ENCODE measurements around the gene SPAG7.

Gene SPAG7

GRCh38 chr17:4967539-4968485 is at the start of gene SPAG7:
Gene SPAG7 (minus strand): TSS chr17:4967817. CDS start chr17:4967804, 13 bp downstream.
- DNase-seq (ENCODE audit: low spot score) = peak; percentile 94

DNA sequence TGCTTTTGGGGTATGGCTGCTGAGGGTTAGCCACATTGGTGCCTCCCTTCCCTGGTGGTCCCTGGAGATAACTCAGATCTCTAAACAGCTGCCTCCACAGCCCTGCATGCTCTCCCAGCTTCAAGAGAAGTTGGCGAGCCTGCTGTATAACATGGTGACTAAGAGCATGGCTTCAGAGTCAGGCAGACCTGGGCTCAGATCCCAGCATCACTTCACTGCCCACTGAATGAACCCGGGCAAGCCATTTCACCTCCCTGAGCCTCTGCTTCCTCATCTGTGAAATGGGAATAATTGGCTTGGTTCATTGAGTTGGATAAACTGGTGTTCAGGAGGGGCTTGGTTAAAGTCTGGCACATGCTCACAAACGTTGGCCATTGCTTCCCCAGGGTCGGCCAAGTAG is 46.7 kb upstream of the SPAG7 start:
- DNase-seq (ENCODE audit: low spot score) = no peak

DNA sequence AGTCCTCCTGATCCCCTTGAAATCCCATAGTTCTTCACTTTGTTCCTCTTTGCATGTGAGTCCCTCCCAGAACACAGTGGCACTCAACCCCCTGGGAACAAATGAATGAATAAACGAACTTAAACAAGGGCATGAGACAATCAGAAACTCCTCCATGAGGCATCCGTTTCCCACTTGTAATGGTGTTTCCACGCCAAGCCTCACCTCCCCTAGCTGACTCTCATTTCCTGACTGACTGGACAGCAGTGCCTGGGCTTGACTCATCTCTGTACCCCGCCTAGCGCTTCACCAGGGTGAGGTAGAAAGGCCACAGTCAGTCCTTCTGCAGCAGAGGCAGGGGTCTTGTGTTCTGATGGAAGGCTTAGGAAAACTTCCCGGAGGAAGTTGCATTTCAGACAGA is 44.3 kb upstream of the SPAG7 start:
- DNase-seq (ENCODE audit: low spot score) = peak; percentile 88

GRCh38 chr17:5003214-5003867 is 35.7 kb upstream of the SPAG7 start:
- DNase-seq (ENCODE audit: low spot score) = no peak

- DNase-seq (ENCODE audit: low spot score) = no peak
These were observed 34.6 kb upstream of the SPAG7 start for GRCh38 chr17:5002121-5002788.

- DNase-seq (ENCODE audit: low spot score) = no peak
These were observed 32.6 kb upstream of the SPAG7 start for GRCh38 chr17:5000237-5000639.

GRCh38 chr17:4999430-5000093 is 31.9 kb upstream of the SPAG7 start:
- no peak for DNase-seq (ENCODE audit: low spot score)

DNA sequence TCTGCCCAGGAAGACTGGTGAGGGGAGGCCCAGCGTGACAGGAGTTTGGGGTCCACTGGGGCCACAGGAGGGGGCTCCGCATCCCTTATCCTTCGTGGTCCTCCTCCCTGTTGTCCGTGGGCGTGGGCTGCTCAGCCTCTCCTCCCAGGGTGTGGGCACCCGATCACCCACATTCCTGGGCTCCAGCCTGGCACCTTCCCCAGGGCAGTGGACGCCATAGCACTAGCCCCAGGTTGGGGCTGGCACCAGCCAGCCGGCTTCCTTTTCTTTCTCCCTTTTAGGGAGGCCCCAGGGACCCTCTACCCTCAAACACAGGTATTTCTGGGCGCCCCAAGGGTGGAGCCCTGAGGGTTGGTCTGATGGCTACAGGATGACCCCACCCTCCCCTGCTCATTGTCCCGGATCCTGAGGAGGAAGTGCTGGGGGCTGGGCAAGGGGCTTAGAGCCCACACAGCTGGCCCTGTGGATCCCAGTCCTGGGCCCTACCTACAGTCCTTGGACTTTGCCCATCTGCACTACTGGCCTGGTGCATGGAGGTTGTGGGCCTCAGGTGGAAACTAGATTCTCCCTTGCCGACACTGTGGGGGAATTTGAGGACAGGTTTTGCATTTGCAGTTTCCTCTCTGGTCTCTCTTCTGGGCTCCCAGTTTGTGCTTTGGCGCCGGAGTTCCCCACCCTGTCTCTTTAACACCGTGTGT is 31.3 kb upstream of the SPAG7 start:
- DNase-seq (ENCODE audit: low spot score) = no peak

DNA sequence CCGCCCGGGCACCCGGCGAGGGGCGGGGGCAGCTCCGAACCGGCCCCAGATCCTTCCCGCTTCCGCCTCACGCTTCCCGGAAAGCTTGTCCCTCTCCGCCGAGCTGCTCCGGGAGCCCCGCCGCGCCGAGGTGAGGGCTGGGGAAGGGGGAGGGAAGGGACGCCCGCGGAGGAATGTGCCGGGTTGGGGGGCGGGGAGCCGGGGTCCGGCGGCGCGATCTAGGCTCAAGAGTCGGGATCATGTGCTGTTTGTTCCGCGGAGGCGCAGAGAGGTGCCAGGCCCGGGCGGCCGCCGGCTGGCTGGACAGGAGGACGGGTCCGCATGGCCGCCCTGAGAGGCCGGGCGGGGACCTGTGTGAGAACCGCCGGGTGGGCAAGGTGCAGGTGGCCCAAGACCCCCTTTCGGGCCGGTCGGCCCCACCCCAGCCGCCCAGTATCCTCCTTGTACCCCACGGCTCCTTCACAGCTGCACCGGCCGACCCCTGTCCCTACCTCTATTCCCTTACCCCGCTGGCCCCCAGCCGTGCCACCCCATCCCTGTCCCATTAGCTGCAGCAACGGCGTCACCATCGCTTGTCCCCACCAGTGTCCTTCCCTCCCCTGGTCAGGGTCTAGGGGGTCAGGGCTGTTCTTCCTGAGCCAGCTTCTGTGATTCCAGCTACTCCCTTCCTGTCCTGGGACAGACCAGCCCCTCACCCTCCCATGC is 30.6 kb upstream of the SPAG7 start:
- no peak for DNase-seq (ENCODE audit: low spot score)

DNA sequence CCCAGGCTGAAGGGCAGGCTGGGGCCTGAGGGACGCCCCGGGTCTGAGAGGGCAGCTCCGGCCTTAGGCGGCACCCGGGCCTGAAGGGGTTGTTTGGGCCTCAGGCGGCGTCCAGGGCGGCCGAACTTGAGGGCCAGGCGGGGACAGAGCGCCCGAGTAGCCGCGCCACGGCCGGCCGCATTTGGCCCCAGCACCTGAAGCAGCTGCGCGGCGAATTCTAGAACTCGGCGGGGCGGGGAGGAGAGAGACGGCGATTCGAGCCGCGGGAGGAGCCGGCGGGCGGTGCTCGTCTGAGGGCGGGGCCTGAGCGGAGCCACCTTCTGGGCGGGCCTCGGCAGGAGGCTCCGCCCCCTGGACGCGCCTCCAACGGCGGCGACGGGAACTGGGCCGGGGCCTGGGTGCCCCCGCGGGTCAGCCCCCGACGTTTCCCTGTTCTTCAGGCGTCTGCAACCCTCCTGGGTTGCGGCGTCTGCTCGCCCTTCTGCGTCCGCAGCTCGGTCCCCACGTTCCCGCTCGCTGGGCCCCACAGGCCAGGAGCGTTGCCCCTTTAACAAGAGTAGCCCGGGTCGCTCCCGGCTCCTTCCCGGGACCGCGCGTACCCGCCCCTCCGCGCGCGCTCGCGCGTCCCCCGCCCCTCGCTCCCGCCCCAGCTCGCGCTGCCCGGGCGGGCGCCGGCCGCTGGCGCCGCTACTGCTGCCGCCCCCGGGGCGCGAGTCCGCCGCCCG is 29.8 kb upstream of the SPAG7 start, which contains the start of the genes INCA1 and KIF1C:
INCA1 (minus strand) TSS at position 221 of the 725 bp plus-strand sequence. CDS start 3,085 bp downstream, outside the sequence.
KIF1C (plus strand) TSS at position 649 of the 725 bp plus-strand sequence. CDS start 2,297 bp downstream, outside the sequence.
- DNase-seq (ENCODE audit: low spot score) = peak; percentile 88

- no peak for DNase-seq (ENCODE audit: low spot score)
These were observed 26.5 kb upstream of the SPAG7 start for GRCh38 chr17:4994081-4994595.

GRCh38 chr17:4987767-4988567 is 20.4 kb upstream of the SPAG7 start:
- no peak for DNase-seq (ENCODE audit: low spot score)

DNA sequence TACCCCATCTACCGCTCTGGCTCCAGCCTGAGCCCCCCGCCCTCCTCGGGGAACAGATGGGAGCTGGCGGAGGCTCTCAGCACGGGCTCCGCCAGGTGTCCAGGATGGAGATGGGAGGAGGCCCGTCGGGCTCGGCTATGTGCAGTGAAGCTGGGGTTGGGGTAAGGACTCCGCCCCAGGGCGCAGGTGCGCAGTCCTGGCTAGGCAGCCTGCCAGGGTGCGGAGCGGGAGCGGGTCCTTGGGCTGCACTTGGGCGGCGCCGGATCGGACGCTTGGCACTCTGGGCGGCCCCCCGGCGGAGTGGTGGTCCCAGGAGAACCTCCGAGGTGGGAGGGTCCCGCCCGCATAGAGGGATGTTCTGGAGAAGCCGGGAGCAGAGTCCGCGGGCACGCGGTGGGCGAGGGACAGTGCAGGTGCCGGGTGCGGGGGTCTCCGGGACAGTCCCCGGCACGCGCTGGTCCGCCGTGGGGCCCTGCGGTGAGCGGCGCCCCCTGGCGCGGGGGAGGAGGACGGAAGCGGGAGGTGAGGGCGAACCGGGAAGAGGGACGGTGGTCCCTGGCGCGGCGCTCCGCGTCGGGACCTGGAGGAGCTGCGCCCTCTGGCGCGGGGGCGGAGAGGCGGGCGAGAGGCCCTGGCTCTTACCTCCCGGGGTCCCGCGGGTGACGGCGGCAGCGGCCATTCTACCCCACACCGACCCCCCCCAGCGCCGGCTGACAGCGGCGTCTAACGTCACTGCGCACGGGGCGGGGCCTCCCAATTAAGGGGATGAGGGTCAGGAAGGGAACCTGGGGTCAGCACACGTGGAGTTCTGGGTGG is 19.5 kb upstream of the SPAG7 start, which contains the start of gene CAMTA2:
CAMTA2 (minus strand) TSS at position 725 of the 816 bp plus-strand sequence. CDS start 1,453 bp downstream, outside the sequence.
- peak; percentile 63 for DNase-seq (ENCODE audit: low spot score)

- no peak for DNase-seq (ENCODE audit: low spot score)
These were observed 18.8 kb upstream of the SPAG7 start for GRCh38 chr17:4986403-4986802.

DNA sequence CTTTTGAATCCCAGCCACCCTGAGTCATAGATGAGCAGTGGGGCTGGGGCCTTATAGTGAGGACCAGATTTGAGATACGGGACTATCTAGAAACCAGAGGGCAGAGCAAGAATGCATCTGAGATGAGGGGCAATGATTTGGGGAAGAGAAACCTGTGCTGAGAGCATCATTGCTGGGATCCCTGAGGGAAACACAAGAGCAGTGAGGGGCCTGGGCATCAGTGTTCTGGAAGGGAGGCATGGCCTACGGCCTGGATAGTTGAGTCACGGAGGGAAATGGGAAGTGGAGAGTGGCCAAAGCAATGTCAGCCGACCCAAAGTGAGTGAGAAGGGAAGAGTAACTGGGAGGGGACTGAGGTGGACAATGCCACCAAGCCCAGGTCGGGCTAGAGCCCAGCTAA is 14.7 kb upstream of the SPAG7 start:
- no peak for DNase-seq (ENCODE audit: low spot score)

GRCh38 chr17:4980644-4981216 is 13.1 kb upstream of the SPAG7 start:
- no peak for DNase-seq (ENCODE audit: low spot score)

DNA sequence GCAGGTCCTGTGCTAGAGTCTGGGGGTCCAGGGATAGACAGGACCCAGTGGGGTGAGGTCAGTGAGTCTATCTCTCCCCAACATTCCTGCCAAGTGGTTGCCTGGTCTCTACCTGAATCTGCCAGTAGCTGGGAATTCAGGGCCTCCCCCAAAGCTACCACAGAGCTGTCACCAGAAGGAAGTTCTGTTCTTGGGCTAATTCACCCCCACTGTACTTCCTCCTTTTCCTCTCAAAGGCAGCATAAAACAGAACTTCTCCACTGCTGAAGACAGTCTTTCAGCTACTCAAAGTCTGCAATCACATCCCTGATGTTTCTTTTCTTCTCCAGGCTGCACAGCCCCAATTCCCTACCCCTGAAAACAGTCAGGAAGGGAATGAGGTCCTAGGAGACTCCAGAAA is 11.1 kb upstream of the SPAG7 start:
- no peak for DNase-seq (ENCODE audit: low spot score)

Data from kidney capillary endothelial cell (primary cell).